Measurements from ENCODE around the gene SMG6.
A peak's percentile ranks its signal among the peaks of the same experiment; 100 is the strongest.

Gene SMG6

GRCh38 chr17:2070241-2071023 lies 233.2 kb downstream of the SMG6 start:
- no peak for DNase-seq

GRCh38 chr17:2068519-2069051 lies 235.0 kb downstream of the SMG6 start:
- no peak for DNase-seq

GRCh38 chr17:2068031-2068518 lies 235.5 kb downstream of the SMG6 start:
- no peak for DNase-seq

GRCh38 chr17:2067608-2068024 lies 236.0 kb downstream of the SMG6 start:
- no peak for DNase-seq

GRCh38 chr17:2067048-2067561 lies 236.5 kb downstream of the SMG6 start:
- DNase-seq: no peak

GRCh38 chr17:2065949-2066400 lies 237.6 kb downstream of the SMG6 start:
- DNase-seq: no peak

- DNase-seq: no peak
Measured at GRCh38 chr17:2064980-2065785, 238.4 kb downstream of the SMG6 start.

- DNase-seq: no peak
Measured at GRCh38 chr17:2064520-2064971, 239.0 kb downstream of the SMG6 start.

GRCh38 chr17:2064147-2064489 lies 239.5 kb downstream of the SMG6 start:
- DNase-seq: no peak

GRCh38 chr17:2063261-2064146 lies 240.1 kb downstream of the SMG6 start:
- no peak for DNase-seq

- DNase-seq: no peak
Measured at GRCh38 chr17:2062571-2063183, 240.9 kb downstream of the SMG6 start.

- DNase-seq: no peak
Measured at GRCh38 chr17:2061441-2061958, 242.1 kb downstream of the SMG6 start.

GRCh38 chr17:2060681-2061440 lies 242.7 kb downstream of the SMG6 start:
- DNase-seq: no peak

GRCh38 chr17:2060385-2060658 lies 243.3 kb downstream of the SMG6 start:
- no peak for DNase-seq

GRCh38 chr17:2059547-2060384 lies 243.8 kb downstream of the SMG6 start:
- no peak for DNase-seq

- DNase-seq: peak; percentile 42
Measured at GRCh38 chr17:2058586-2059546, 244.7 kb downstream of the SMG6 start.

GRCh38 chr17:2057760-2058585 lies 245.6 kb downstream of the SMG6 start:
- no peak for DNase-seq
